Pancreas (tissue), 10 donors: Measurements from ENCODE around the gene NDUFB2. TPM values are rescaled to one million over a fixed set of nuclear protein-coding genes. Genes with fewer than 3 reads are reported as not detected.
"Not testable (repeated sequence)": the region's sequence is repeated elsewhere in the genome, so short reads cannot be mapped to it uniquely, and the experiment has no call there.

Experiments
- ATAC-seq, 4 donors: fragments of 200-7000 bp; cut with Tn5 transposase; one replicate each; pipeline versions ENCODE4 v1.8.0 to v1.9.1; 2020; ENCODE audit warnings: mild to moderate bottlenecking in 4 of 4, moderate library complexity in 4 of 4
- DNase-seq, 6 donors: peaks; one replicate each; pipeline ENCODE4 v3.0.0-alpha.2; 2020
- FAIRE-seq: peaks from 2 replicates; lab custom pipeline; 2012; peaks lifted over from hg19 to GRCh38; lab: Jason Lieb, UNC
- H3K27ac ChIP-seq, 4 donors: fragments of 200-600 bp; sonication (generic); 1 replicate in 3 of 4; 2 replicates in 1 of 4; pipeline versions ENCODE4 v1.5.0 to v1.8.0; 2020
- H3K27me3 ChIP-seq, 4 donors: fragments of 200-600 bp; one replicate each; pipeline ENCODE4 v1.8.0; 2021
- H3K36me3 ChIP-seq, 3 donors: fragments of 200-600 bp; sonication (generic) in 1 of 3; one replicate each; pipeline versions ENCODE4 v1.5.0 to v1.8.0; 2020 to 2021
- H3K4me1 ChIP-seq, 3 donors: fragments of 200-600 bp; one replicate each; pipeline ENCODE4 v1.8.0; 2021
- H3K4me3 ChIP-seq, 4 donors: fragments of 200-600 bp; sonication (generic) in 2 of 4; one replicate each; pipeline versions ENCODE4 v1.5.0 to v1.8.0; 2020 to 2021
- H3K9me3 ChIP-seq, 4 donors: fragments of 200-600 bp; one replicate each; pipeline ENCODE4 v1.8.0; 2021
- WGBS, 2 donors: extraction: QIAGEN DNeasy Blood & Tissue Kit; methylation state at CpG; one replicate each; pipeline ENCODE4 v1.1.7; 2013; 5-methylcytosine and 5-hydroxymethylcytosine counted together
- intact Hi-C, 3 donors: fragments of 100-400 bp; cut with DNase I; formaldehyde crosslinking; loops; one replicate each; pipeline versions ENCODE4 v1.11.1 to v1.14.2; 2022
- polyA plus RNA-seq, 2 donors: library from polyadenylated mRNA; stranded (reverse); fragments of 200-250 nt; gene quantifications; one replicate each; pipeline ENCODE4 v1.2.3, GENCODE V29; 2013
- total RNA-seq, 6 donors: library from RNA; stranded (reverse); fragmentation: NEBNext Ultra II Directional in 4 of 6; extraction: Animal tissue kit (Norgen Biotek cat#: 25700) in 4 of 6; gene quantifications; one replicate each; pipeline versions ENCODE4 v1.2.1 to v1.2.4, GENCODE V29; 2021 to 2023
- TF ChIP-seq, protein P1 (sequence below), 4 donors: fragments of 200-600 bp; sonication (generic) in 3 of 4; IDR thresholded peaks; one replicate each; pipeline versions ENCODE4 v1.5.0 to v1.8.0; 2021; ENCODE audit warnings: antibody characterized with exemption in 4 of 4
- donor health status: healthy with polysubstance abuse.
- donor health status: DM: no; HTN: no; CAD: no; lungs with moderate emphysema.
- donor health status: DM: no; HTN: no; CAD: no.
- donor health status: control.
- donor health status: control.
- donor health status: Bipolar disorder and iron deficiency.
- donor health status: DM: yes; HTN: yes; CAD: no.
- donor health status: DM: no; HTN: no; CAD: no.
- donor health status: DM: no; HTN: no; CAD: no.
- donor health status: DM: yes; HTN: yes; CAD: no.

The NDUFB2 gene
- total and polyA plus RNA-seq, 8 donors, result 47.6 to 198 (median 76.6) TPM

DNA sequence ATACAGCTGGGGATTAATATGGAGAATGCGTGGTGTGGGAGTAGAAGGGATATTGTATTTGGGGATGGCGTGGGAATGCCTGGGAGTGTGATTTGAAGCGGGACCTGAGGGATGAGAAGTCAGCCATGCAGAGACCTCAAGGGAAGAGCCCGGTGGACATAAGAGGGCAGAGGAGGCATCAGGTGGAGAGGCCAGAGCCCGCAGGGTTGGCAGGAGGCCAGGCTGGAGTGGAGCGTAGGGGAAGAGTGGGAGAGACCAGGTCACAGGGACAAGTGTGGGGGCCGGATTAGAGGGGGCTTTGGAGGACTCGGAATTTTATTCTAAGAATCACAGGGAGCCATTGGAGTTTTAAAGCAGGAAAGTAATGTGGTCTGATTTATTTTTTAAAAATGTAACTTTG is 2.0 kb downstream of the NDUFB2 start:
- intact Hi-C loops, result no loop called here
- no peak for FAIRE-seq
- TF ChIP-seq, protein P1, sequence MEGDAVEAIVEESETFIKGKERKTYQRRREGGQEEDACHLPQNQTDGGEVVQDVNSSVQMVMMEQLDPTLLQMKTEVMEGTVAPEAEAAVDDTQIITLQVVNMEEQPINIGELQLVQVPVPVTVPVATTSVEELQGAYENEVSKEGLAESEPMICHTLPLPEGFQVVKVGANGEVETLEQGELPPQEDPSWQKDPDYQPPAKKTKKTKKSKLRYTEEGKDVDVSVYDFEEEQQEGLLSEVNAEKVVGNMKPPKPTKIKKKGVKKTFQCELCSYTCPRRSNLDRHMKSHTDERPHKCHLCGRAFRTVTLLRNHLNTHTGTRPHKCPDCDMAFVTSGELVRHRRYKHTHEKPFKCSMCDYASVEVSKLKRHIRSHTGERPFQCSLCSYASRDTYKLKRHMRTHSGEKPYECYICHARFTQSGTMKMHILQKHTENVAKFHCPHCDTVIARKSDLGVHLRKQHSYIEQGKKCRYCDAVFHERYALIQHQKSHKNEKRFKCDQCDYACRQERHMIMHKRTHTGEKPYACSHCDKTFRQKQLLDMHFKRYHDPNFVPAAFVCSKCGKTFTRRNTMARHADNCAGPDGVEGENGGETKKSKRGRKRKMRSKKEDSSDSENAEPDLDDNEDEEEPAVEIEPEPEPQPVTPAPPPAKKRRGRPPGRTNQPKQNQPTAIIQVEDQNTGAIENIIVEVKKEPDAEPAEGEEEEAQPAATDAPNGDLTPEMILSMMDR (IDR thresholded peaks at IDR 0.05), result no peak
- Histone ChIP-seq H3K27ac (no peak overlapping the region), H3K4me1 (peaks cover 0 to 7% (median 5%) of the 10 kb centered on the region in 3 donors), H3K9me3 (no peaks in the 10 kb centered on the region), H3K27me3 (no peaks in the 10 kb centered on the region), H3K36me3 (no peaks in the 10 kb centered on the region), H3K4me3 (no peak overlapping the region)
- DNase-seq, result peak in 3 of 6 donors; percentile 60 to 81 (median 70)
- 78 to 80% methylated on average over 8 of the region's 8 CpGs for WGBS, 2 donors
- no peak for ATAC-seq

DNA sequence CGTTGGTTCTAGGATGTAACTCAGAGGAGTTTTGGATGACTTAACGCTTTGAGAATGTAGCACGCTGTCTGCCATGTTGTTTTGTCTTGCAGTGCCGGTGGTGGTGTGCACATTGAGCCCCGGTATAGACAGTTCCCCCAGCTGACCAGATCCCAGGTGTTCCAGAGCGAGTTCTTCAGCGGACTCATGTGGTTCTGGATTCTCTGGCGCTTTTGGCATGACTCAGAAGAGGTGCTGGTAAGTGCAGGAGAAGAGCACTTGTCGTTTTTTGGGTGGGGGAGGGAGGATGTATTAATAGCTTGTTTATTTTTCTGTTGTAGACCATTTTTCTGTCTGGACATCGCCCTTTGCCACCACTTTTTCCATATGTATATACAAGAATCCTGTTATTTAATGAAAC is 6.3 kb downstream of the NDUFB2 start:
- Histone ChIP-seq H3K27ac (no peak overlapping the region), H3K27me3 (no peaks in the 10 kb centered on the region), H3K4me1 (peaks cover 0 to 5% (median 4%) of the 10 kb centered on the region in 3 donors), H3K4me3 (no peak overlapping the region), H3K9me3 (no peaks in the 10 kb centered on the region), H3K36me3 (peaks cover 0 to 12% (median 5%) of the 10 kb centered on the region in 3 donors)
- 90 to 96% methylated on average over 10 of the region's 10 CpGs for WGBS, 2 donors
- intact Hi-C loops, result no loop called here
- TF ChIP-seq, protein P1 (IDR thresholded peaks at IDR 0.05), result no peak
- ATAC-seq (no peak), FAIRE-seq (no peak), DNase-seq (no peak)

DNA sequence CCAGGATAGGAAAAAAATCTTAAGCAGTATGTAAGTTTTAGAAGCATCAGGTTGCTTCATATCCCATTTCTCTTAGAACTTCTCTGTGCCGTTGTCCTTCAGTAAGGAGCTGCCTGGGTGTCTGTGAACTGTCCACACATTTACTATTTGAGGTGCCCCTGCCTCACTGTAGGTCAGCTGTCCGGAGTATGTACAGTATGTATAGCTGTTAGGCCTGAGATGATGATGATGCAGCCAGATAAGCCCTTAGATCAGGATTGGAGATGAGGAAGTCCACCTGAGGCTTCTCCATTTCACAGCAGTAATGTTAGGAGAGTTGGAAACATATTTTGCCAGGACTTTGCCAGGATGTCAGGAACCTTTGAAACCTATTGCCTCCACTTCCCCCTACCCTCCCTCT is 7.7 kb downstream of the NDUFB2 start:
- WGBS, 2 donors, result 91 to 95% methylated on average over 2 of the region's 2 CpGs
- no peak for ATAC-seq
- FAIRE-seq, result no peak

DNA sequence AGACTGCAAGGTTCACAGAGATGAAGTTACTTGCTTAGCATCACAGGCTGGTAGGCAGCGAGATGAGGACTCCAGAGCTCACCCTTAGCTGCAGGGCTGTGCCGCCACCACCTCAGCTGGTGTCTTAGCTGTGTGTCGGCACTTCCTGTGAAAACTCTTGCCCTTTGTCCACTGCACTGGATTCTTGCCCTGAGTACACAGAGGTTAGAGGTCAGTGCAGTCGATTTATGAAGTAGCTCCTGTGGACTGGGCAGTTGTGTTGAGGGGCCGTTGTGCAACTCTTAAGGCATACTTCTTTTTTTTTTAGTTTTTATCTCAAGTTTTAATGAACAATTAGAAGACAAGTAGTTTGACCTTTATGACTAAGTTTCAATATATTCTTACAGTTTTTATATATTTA is 10.6 kb downstream of the NDUFB2 start:
- FAIRE-seq (no peak), ATAC-seq (no peak)

More for the DNA sequence above, 7.7 kb downstream of the NDUFB2 start:
- no peaks in the 10 kb centered on the region for H3K4me1 ChIP-seq
- TF ChIP-seq, protein P1 (IDR thresholded peaks at IDR 0.05), result no peak
- H3K27me3 ChIP-seq, result no peaks in the 10 kb centered on the region
- intact Hi-C loops, result no loop called here
- no peak overlapping the region for H3K27ac ChIP-seq
- H3K36me3 ChIP-seq, result peaks cover 0 to 12% (median 5%) of the 10 kb centered on the region in 3 donors
- H3K4me3 ChIP-seq, result no peak overlapping the region
- H3K9me3 ChIP-seq, result no peaks in the 10 kb centered on the region
- DNase-seq, result no peak

DNA sequence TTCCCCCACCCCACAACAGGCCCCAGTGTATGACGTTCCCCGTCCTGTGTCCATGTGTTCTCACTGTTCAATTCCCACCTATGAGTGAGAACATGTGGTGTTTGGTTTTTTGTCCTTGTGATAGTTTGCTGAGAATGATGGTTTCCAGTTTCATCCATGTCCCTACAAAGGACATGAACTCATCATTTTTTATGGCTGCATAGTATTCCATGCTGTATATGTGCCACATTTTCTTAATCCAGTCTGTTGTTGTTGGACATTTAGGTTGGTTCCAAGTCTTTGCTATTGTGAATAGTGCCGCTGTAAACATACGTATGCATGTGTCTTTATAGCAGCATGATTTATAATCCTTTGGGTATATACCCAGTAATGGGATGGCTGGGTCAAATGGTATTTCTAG is 12.3 kb downstream of the NDUFB2 start:
- 95 to 100% methylated on average over 4 of the region's 4 CpGs for WGBS, 2 donors
- ATAC-seq, result not testable (repeated sequence)

More for the DNA sequence above, 10.6 kb downstream of the NDUFB2 start:
- no peaks in the 10 kb centered on the region for H3K9me3 ChIP-seq
- H3K27me3 ChIP-seq, result no peaks in the 10 kb centered on the region
- no peak overlapping the region for H3K4me3 ChIP-seq
- no peak overlapping the region for H3K27ac ChIP-seq
- WGBS, 2 donors, result 92 to 93% methylated on average over 5 of the region's 5 CpGs
- TF ChIP-seq, protein P1 (IDR thresholded peaks at IDR 0.05), result no peak
- H3K4me1 ChIP-seq, result no peaks in the 10 kb centered on the region
- DNase-seq, result no peak
- peaks cover 0 to 12% (median 5%) of the 10 kb centered on the region in 3 donors for H3K36me3 ChIP-seq
- intact Hi-C loops, result no loop called here

DNA sequence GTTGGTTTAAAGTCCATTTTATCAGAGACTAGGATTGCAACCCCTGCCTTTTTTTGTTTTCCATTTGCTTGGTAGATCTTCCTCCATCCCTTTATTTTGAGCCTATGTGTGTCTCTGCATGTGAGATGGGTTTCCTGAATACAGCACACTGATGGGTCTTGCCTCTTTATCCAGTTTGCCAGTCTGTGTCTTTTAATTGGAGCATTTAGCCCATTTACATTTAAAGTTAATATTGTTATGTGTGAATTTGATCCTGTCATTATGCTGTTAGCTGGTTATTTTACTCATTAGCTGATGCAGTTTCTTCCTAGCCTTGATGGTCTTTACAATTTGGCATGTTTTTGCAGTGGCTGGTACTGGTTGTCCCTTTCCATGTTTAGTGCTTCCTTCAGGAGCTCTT is 15.9 kb downstream of the NDUFB2 start:
- H3K36me3 ChIP-seq, H3K9me3 ChIP-seq, DNase-seq, ATAC-seq, FAIRE-seq, intact Hi-C loops, H3K4me3 ChIP-seq, H3K27me3 ChIP-seq, H3K27ac ChIP-seq, H3K4me1 ChIP-seq: not testable (repeated sequence)

More for the DNA sequence above, 12.3 kb downstream of the NDUFB2 start:
- H3K4me1 ChIP-seq, intact Hi-C loops, H3K9me3 ChIP-seq, FAIRE-seq, H3K27ac ChIP-seq, H3K4me3 ChIP-seq, DNase-seq, H3K27me3 ChIP-seq: not testable (repeated sequence)
- peaks cover 0 to 12% (median 5%) of the 10 kb centered on the region in 3 donors for H3K36me3 ChIP-seq
